Left lung (tissue), 10 donors: ENCODE measurements around the gene TXNL4B. TPM values are rescaled to one million over a fixed set of nuclear protein-coding genes. Genes with fewer than 3 reads are reported as not detected.

Experiments used
- ATAC-seq: fragments of 200-7000 bp; cut with Tn5 transposase; one replicate; pipeline ENCODE4 v1.9.1; 2020; ENCODE audit warnings: moderate library complexity
- DNase-seq, 4 donors: peaks; one replicate each; pipeline ENCODE4 v3.0.0-alpha.2; 2013 to 2020
- H3K27ac ChIP-seq, 2 donors: fragments of 200-600 bp; sonication (generic) in 1 of 2; one replicate each; pipeline versions ENCODE4 v1.5.0 to v1.8.0; 2020 to 2021
- H3K27me3 ChIP-seq, 2 donors: fragments of 200-600 bp; sonication (generic) in 1 of 2; one replicate each; pipeline versions ENCODE4 v1.5.0 to v1.8.0; 2020 to 2021
- H3K36me3 ChIP-seq, 2 donors: fragments of 200-600 bp; sonication (generic) in 1 of 2; one replicate each; pipeline versions ENCODE4 v1.5.0 to v1.8.0; 2020 to 2021
- H3K4me1 ChIP-seq, 2 donors: fragments of 200-600 bp; one replicate each; pipeline ENCODE4 v1.8.0; 2021
- H3K4me3 ChIP-seq, 2 donors: fragments of 200-600 bp; sonication (generic) in 1 of 2; one replicate each; pipeline versions ENCODE4 v1.5.0 to v1.8.0; 2020 to 2021; ENCODE audit warnings: mild to moderate bottlenecking in 1 of 2
- H3K9me3 ChIP-seq, 2 donors: fragments of 200-600 bp; sonication (generic) in 1 of 2; one replicate each; pipeline versions ENCODE4 v1.5.0 to v1.8.0; 2020 to 2021
- intact Hi-C, 2 donors: fragments of 100-400 bp; cut with DNase I; formaldehyde crosslinking; loops; one replicate each; pipeline versions ENCODE4 v1.11.2 to v1.14.2; 2022
- polyA plus RNA-seq, 6 donors: library from polyadenylated mRNA; unstranded; fragments of 120-200 nt; gene quantifications; one replicate each; pipeline ENCODE4 v1.2.1, GENCODE V29; 2013; ENCODE audit not compliant: insufficient read length in 6 of 6
- total RNA-seq, 2 donors: library from RNA; stranded (reverse); fragmentation: NEBNext Ultra II Directional; extraction: Animal tissue kit (Norgen Biotek cat#: 25700); gene quantifications; one replicate each; pipeline ENCODE4 v1.2.1, GENCODE V29; 2021
- TF ChIP-seq, protein P1 (sequence below), 2 donors: fragments of 200-600 bp; sonication (generic) in 1 of 2; IDR thresholded peaks; one replicate each; pipeline versions ENCODE4 v1.5.0 to v1.8.0; 2021; ENCODE audit warnings: antibody characterized with exemption in 2 of 2
- donor health status: DM: no; HTN: yes; CAD: no.
- donor health status: DM: no; HTN: no; CAD: no.

Gene TXNL4B
- total and polyA plus RNA-seq, 8 donors = 9.8 to 22.9 (median 20.0) TPM

DNA sequence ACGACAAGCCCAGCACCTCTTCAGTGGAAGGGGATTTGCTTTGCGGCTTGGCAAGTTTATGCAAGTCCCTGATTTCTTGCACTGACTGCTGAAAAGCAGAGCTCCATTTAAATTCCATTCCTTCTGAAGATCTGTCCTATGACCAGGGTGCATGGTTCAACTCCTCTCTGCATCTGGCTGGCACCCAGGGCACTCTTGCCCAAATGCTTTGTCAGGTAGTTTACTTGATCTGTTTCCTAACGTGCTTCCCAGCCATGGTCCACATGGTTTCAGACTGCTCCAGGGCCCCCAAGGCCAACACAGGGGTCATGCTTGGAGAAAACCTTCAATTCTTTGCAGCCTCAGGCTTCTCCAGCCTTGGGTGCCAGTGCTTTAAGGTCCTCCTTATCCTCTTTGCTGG, 50.4 kb downstream of the TXNL4B start:
- H3K27me3 ChIP-seq = no peaks in the 10 kb centered on the region
- DNase-seq (no peak), ATAC-seq (no peak)
- H3K27ac ChIP-seq = no peak overlapping the region
- no peaks in the 10 kb centered on the region for H3K9me3 ChIP-seq
- H3K4me3 ChIP-seq = no peak overlapping the region
- TF ChIP-seq, protein P1, sequence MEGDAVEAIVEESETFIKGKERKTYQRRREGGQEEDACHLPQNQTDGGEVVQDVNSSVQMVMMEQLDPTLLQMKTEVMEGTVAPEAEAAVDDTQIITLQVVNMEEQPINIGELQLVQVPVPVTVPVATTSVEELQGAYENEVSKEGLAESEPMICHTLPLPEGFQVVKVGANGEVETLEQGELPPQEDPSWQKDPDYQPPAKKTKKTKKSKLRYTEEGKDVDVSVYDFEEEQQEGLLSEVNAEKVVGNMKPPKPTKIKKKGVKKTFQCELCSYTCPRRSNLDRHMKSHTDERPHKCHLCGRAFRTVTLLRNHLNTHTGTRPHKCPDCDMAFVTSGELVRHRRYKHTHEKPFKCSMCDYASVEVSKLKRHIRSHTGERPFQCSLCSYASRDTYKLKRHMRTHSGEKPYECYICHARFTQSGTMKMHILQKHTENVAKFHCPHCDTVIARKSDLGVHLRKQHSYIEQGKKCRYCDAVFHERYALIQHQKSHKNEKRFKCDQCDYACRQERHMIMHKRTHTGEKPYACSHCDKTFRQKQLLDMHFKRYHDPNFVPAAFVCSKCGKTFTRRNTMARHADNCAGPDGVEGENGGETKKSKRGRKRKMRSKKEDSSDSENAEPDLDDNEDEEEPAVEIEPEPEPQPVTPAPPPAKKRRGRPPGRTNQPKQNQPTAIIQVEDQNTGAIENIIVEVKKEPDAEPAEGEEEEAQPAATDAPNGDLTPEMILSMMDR (IDR thresholded peaks at IDR 0.05) = no peak
- peaks cover 0 to 5% of the 10 kb centered on the region in 2 donors for H3K4me1 ChIP-seq
- intact Hi-C loops = no loop called here
- no peaks in the 10 kb centered on the region for H3K36me3 ChIP-seq

DNA sequence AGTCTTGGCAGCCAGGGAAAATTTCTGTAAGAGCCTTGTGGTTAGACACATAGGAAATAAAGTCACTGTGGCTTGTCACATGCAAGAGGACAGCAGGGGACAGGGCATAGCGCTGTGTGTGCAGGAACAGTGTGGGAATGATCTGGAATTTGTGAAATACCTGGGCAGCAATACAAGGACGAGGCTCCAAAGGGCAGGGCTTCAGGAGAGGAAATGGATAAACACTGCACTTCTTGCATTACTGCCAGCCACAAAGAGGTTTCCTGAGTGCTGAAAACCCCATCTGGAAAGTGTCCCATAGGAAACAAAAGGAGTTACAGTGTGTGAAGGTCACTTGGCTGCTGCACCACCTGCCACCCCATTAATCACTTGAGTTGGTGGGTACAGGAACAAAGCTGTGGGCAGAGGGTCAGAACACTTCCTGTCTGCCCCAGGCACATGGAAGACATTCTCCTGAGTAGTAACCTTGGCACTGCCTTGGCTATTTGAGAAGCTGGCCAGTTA, 51.2 kb downstream of the TXNL4B start:
- Histone ChIP-seq H3K4me3 (no peak overlapping the region), H3K9me3 (no peaks in the 10 kb centered on the region), H3K27ac (peak overlapping the region; percentile 14 to 38), H3K36me3 (no peaks in the 10 kb centered on the region), H3K27me3 (no peaks in the 10 kb centered on the region), H3K4me1 (peaks cover 0 to 5% of the 10 kb centered on the region in 2 donors)
- intact Hi-C loops = no loop called here
- DNase-seq (no peak), ATAC-seq (peak; percentile 91)
- TF ChIP-seq, protein P1 (IDR thresholded peaks at IDR 0.05) = no peak

DNA sequence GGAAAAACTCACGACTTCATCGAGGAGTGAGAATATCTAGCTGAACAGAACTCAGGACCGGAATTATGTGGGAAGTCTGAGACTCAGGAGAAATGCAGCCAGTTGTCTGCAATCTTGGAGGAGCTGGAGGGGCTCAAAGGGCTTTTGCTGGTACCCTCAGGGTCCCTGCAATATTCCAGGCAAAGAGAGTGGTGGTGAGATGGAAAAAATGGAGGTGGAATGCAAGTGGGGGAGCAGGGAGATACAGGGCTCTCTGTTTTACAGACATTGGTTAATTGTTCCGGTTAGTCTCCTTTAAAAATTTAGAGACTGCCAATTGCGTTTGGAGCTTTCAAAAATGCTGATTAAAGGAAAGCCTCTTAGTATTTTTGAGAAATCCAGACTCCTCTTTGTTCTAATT, 57.3 kb downstream of the TXNL4B start:
- Histone ChIP-seq H3K27ac (no peak overlapping the region), H3K27me3 (no peaks in the 10 kb centered on the region), H3K36me3 (no peaks in the 10 kb centered on the region), H3K9me3 (no peaks in the 10 kb centered on the region), H3K4me1 (no peaks in the 10 kb centered on the region), H3K4me3 (no peak overlapping the region)
- intact Hi-C loops = no loop called here
- DNase-seq = no peak
- TF ChIP-seq, protein P1 (IDR thresholded peaks at IDR 0.05) = no peak
- ATAC-seq = no peak

Other genes with a start within 250 kb of the TXNL4B start
- gene ATXN1L, start 247.6 kb downstream of the TXNL4B start, total RNA-seq = 10 to 100 TPM; 22.8 to 24.3 TPM
- 10 to 100 TPM; 28.6 to 32.9 (median 30.3) TPM for gene ATXN1L, start 247.6 kb downstream of the TXNL4B start, polyA plus RNA-seq
- 1 to 10 TPM; 5.3 to 6.6 TPM for gene ZNF821, start 209.4 kb downstream of the TXNL4B start, total RNA-seq
- 10 to 100 TPM; 20.2 to 24.7 (median 21.9) TPM for gene ZNF821, start 209.4 kb downstream of the TXNL4B start, polyA plus RNA-seq
- gene IST1, start 198.1 kb downstream of the TXNL4B start, total RNA-seq = 100 to 1,000 TPM; 156 to 175 TPM
- 100 to 1,000 TPM; 285 to 360 (median 308) TPM for gene IST1, start 198.1 kb downstream of the TXNL4B start, polyA plus RNA-seq
- under 1 TPM; 0.05 to 0.17 TPM for gene PKD1L3, start 93.2 kb downstream of the TXNL4B start, total RNA-seq
- gene PKD1L3, start 93.2 kb downstream of the TXNL4B start, polyA plus RNA-seq = under 1 TPM; 0.11 to 0.28 (median 0.19) TPM
- gene DHODH, start 84.9 kb downstream of the TXNL4B start, total RNA-seq = 10 to 100 TPM in 1 of 2 donors, 1 to 10 TPM in 1; 5.4 to 13.2 TPM
- gene DHODH, start 84.9 kb downstream of the TXNL4B start, polyA plus RNA-seq = 10 to 100 TPM; 16.1 to 19.9 (median 17.8) TPM
- 100 to 1,000 TPM in 1 of 2 donors, 1 to 10 TPM in 1; 7.8 to 127 TPM for gene HP, start 39.1 kb downstream of the TXNL4B start, total RNA-seq
- gene HP, start 39.1 kb downstream of the TXNL4B start, polyA plus RNA-seq = 1 to 10 TPM in 3 of 6 donors, under 1 TPM in 3; 0.46 to 1.8 (median 1.1) TPM
- under 1 TPM in 1 of 2 donors, not detected in 1; 0.29 TPM for gene HPR, start 30.4 kb downstream of the TXNL4B start, total RNA-seq
- under 1 TPM in 5 of 6 donors, not detected in 1; 0.20 to 0.66 (median 0.36) TPM for gene HPR, start 30.4 kb downstream of the TXNL4B start, polyA plus RNA-seq
- gene DHX38, start 227 bp upstream of the TXNL4B start, total RNA-seq = 10 to 100 TPM; 41.5 to 56.2 TPM
- 10 to 100 TPM; 71.5 to 81.6 (median 76.8) TPM for gene DHX38, start 227 bp upstream of the TXNL4B start, polyA plus RNA-seq
- gene PMFBP1, start 78.5 kb upstream of the TXNL4B start, total RNA-seq = under 1 TPM; 0.47 to 0.67 TPM
- 1 to 10 TPM; 3.0 to 6.5 (median 5.4) TPM for gene PMFBP1, start 78.5 kb upstream of the TXNL4B start, polyA plus RNA-seq